Endothelial cell (in vitro differentiated cells): ENCODE measurements around the gene SORBS1. TPM values are rescaled to one million over a fixed set of nuclear protein-coding genes. Genes with fewer than 3 reads are reported as not detected.
A peak's percentile ranks its signal among the peaks of the same experiment; 100 is the strongest.

ENCODE experiments used
- DNase-seq: peaks from one replicate; pipeline ENCODE4 v3.0.0; 2021; ENCODE audit warnings: low spot score
- H3K27ac Mint-ChIP-seq: one replicate; pipeline ENCODE4 v1.8.0; 2021; ENCODE audit warnings: mixed read lengths, inconsistent platforms; ENCODE audit not compliant: unreplicated experiment
- H3K27me3 Mint-ChIP-seq: one replicate; pipeline ENCODE4 v1.8.0; 2021; ENCODE audit warnings: mild to moderate bottlenecking, moderate library complexity, mixed read lengths, inconsistent platforms; ENCODE audit not compliant: unreplicated experiment
- H3K36me3 Mint-ChIP-seq: one replicate; pipeline ENCODE4 v1.8.0; 2021; ENCODE audit warnings: mild to moderate bottlenecking, low read depth, mixed read lengths, inconsistent platforms; ENCODE audit not compliant: unreplicated experiment
- H3K4me1 Mint-ChIP-seq: one replicate; pipeline ENCODE4 v1.8.0; 2021; ENCODE audit warnings: mild to moderate bottlenecking, mixed read lengths, inconsistent platforms; ENCODE audit not compliant: unreplicated experiment
- H3K4me3 Mint-ChIP-seq: one replicate; pipeline ENCODE4 v1.8.0; 2021; ENCODE audit warnings: mild to moderate bottlenecking, mixed read lengths, inconsistent platforms; ENCODE audit not compliant: unreplicated experiment
- H3K9me3 Mint-ChIP-seq: one replicate; pipeline ENCODE4 v1.8.0; 2021; ENCODE audit warnings: mixed read lengths, inconsistent platforms; ENCODE audit not compliant: unreplicated experiment
- long read RNA-seq: library from polyadenylated mRNA; unstranded; transcript quantifications from one replicate; pipeline ENCODE4 v2.0.0, GENCODE V29; 2020; ENCODE audit not compliant: unreplicated experiment
- total RNA-seq: library from RNA; stranded (reverse); fragmentation: NEBNext Ultra II Directional; extraction: Animal tissue kit (Norgen Biotek cat#: 25700); gene quantifications from one replicate; pipeline ENCODE4 v1.2.1, GENCODE V29; 2021; ENCODE audit not compliant: unreplicated experiment
- TF ChIP-seq, protein P1 (sequence below): fragments of 200-600 bp; sonication (generic); IDR thresholded peaks from one replicate; pipeline ENCODE4 v1.5.0; 2021; ENCODE audit warnings: antibody characterized with exemption; ENCODE audit not compliant: unreplicated experiment

SORBS1 gene
- 103 TPM for total RNA-seq
- long read RNA-seq, partial matches to known transcripts = 1 of 7 reads
- long read RNA-seq, other reads (novel, unspliced or antisense) = 6 of 7 reads

DNA sequence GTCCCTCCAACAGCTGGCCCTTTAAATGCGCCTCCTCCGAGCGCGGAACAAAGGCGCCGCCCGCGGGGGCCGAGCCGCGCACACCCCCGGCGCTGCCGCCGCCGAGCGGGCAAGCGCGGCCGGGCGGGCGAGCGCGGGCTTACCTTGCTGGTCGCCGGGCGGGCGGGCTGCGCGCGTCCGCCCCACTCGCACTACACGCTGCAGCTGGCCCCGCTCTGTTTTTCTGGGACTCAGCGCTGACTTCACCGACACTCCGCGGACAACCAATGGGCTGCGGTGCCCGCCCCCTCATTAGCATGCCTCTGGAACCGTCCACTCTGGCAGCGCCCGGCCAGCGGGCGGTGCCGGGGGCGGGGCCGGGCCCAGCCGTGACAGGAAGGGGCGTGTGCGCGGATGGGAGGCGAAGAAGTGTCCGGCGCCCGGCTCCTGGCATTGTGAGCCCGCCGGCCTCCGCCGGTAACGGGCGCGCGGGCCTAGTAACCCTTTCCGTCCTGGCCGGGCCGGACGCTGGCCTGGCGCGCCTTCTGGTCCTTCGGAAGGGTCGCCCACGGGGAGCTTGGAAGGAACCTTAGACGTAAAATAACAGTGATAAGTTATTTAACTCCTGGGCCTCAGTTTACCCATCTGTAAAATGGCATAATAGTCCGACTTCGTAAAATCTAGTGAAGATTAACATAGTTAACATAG, at the start of gene SORBS1:
SORBS1 (minus strand) TSS at position 195 of the 687 bp plus-strand sequence. CDS start 120,236 bp downstream, outside the sequence.
- Mint-ChIP-seq H3K27ac (peak within 1 kb of the TSS; percentile 93), H3K9me3 (no peaks in the 10 kb centered on the region), H3K4me3 (peak within 1 kb of the TSS; percentile 95), H3K36me3 (peaks cover 8% of the 10 kb centered on the region), H3K4me1 (peaks cover 59% of the 10 kb centered on the region), H3K27me3 (peaks cover 13% of the 10 kb centered on the region)
- TF ChIP-seq, protein P1, sequence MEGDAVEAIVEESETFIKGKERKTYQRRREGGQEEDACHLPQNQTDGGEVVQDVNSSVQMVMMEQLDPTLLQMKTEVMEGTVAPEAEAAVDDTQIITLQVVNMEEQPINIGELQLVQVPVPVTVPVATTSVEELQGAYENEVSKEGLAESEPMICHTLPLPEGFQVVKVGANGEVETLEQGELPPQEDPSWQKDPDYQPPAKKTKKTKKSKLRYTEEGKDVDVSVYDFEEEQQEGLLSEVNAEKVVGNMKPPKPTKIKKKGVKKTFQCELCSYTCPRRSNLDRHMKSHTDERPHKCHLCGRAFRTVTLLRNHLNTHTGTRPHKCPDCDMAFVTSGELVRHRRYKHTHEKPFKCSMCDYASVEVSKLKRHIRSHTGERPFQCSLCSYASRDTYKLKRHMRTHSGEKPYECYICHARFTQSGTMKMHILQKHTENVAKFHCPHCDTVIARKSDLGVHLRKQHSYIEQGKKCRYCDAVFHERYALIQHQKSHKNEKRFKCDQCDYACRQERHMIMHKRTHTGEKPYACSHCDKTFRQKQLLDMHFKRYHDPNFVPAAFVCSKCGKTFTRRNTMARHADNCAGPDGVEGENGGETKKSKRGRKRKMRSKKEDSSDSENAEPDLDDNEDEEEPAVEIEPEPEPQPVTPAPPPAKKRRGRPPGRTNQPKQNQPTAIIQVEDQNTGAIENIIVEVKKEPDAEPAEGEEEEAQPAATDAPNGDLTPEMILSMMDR = no peak
- DNase-seq = peak; percentile 95

DNA sequence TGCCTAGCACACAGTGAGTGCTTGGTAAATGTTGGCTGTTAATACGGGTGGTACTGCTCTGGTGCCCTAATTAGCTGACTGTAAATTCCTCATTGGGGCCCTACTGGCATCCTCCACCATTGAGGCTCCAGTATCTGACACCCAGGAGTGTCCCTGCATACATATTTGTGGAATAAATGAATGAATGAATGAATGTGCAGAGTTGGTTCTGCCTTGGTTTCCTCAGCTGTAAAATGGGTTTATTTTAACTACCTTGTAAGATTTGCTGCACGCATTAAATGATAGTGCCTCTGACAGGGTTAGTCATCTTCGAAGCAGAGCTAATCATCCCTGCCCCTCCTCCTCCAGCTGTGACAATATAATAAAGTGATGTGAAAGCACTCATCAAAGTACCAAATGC, 49.6 kb upstream of the SORBS1 start:
- no peak for DNase-seq
- Mint-ChIP-seq H3K4me3 (no peak overlapping the region), H3K4me1 (peaks cover 4% of the 10 kb centered on the region), H3K27ac (no peak overlapping the region), H3K27me3 (peaks cover 2% of the 10 kb centered on the region), H3K9me3 (no peaks in the 10 kb centered on the region), H3K36me3 (peaks cover 39% of the 10 kb centered on the region)
- TF ChIP-seq, protein P1 = no peak

DNA sequence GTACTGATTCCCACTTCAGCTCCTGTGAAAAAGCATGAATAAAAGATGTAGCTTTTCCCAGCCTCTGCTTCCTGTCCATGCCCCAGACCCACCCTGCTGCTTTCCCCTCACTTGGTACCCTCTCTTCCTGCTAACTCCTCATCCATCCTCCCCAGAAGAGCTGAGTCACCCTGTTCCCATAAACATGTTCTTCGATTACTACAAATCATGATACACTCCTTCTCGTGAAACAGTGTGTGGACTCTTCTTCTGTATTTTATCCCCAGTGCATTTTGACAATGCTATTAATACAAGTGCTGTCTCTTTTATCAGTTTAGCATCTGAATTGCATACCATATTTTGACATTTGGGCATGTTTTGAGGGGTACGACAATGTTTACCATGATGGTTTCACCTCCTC, 45.8 kb upstream of the SORBS1 start:
- H3K4me1 Mint-ChIP-seq = peaks cover 17% of the 10 kb centered on the region
- TF ChIP-seq, protein P1 = no peak
- peaks cover 4% of the 10 kb centered on the region for H3K27me3 Mint-ChIP-seq
- H3K4me3 Mint-ChIP-seq = no peak overlapping the region
- no peak for DNase-seq
- H3K27ac Mint-ChIP-seq = no peak overlapping the region
- H3K9me3 Mint-ChIP-seq = no peaks in the 10 kb centered on the region
- peaks cover 15% of the 10 kb centered on the region for H3K36me3 Mint-ChIP-seq

DNA sequence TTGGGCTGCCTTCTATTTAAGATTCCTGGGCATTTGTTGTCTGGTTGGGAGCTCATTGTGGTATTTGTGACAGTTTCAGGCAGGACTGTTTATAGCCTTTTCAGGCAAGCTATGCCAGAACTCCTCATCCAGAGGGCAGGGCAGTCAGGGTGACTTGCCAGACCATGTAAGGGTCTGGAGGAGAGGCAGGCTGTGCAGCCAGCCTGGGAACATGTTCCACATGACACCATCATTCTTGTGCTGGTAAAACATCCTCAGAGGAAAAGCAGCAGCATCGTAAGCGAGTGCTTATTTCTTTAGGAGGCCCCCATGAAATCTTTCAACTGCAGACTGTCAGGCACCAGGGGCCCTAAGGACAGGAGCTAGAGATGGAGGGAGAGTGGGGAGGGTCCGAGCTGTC, 44.0 kb upstream of the SORBS1 start:
- H3K27me3 Mint-ChIP-seq = peaks cover 5% of the 10 kb centered on the region
- H3K27ac Mint-ChIP-seq = no peak overlapping the region
- peaks cover 24% of the 10 kb centered on the region for H3K4me1 Mint-ChIP-seq
- H3K9me3 Mint-ChIP-seq = no peaks in the 10 kb centered on the region
- no peak overlapping the region for H3K4me3 Mint-ChIP-seq
- TF ChIP-seq, protein P1 = no peak
- peaks cover 2% of the 10 kb centered on the region for H3K36me3 Mint-ChIP-seq
- DNase-seq = no peak

DNA sequence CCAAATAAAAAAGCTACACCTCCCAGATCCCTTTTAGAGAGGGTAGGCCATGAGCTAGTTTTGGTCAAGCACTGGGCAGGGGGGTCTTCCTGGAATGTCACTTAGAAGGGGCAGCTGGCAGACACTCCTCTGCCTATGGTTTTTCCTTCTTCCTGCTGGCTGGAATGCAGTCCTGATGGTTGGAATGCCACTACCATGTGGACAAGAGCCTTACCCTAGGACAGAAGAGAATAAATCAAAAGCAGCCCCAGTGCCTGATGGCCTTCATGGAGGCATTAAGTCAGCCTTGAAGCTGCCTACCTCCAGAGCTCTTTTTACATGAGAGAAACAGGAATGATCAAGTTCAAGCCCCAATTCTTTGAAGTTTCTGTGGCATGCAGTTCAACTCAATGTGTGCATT, 43.5 kb upstream of the SORBS1 start:
- Mint-ChIP-seq H3K4me1 (peaks cover 26% of the 10 kb centered on the region), H3K27me3 (peaks cover 5% of the 10 kb centered on the region), H3K36me3 (no peaks in the 10 kb centered on the region), H3K9me3 (no peaks in the 10 kb centered on the region), H3K27ac (no peak overlapping the region), H3K4me3 (no peak overlapping the region)
- TF ChIP-seq, protein P1 = no peak
- no peak for DNase-seq
